T1000 (cell line): ENCODE measurements around the gene CPNE1.
"Not testable (repeated sequence)": the region's sequence is repeated elsewhere in the genome, so short reads cannot be mapped to it uniquely, and the experiment has no call there.

Experiments
- DNase-seq: peaks from one replicate; lab custom pipeline; 2025; ENCODE audit warnings: mixed read lengths; lab: John Stamatoyannopoulos, UW

The CPNE1 gene

GRCh38 chr20:35698298-35699126 lies 33.8 kb upstream of the CPNE1 start:
- DNase-seq, result no peak

- no peak for DNase-seq
Observed at GRCh38 chr20:35697696-35698297, 33.1 kb upstream of the CPNE1 start.

GRCh38 chr20:35695978-35696377 lies 31.3 kb upstream of the CPNE1 start:
- DNase-seq, result no peak

- DNase-seq, result no peak
Observed at GRCh38 chr20:35695245-35695749, 30.6 kb upstream of the CPNE1 start.

- DNase-seq, result no peak
Observed at GRCh38 chr20:35690265-35690664, 25.6 kb upstream of the CPNE1 start.

GRCh38 chr20:35686872-35687271 lies 22.2 kb upstream of the CPNE1 start:
- DNase-seq, result not testable (repeated sequence)

GRCh38 chr20:35685368-35685767 lies 20.7 kb upstream of the CPNE1 start:
- DNase-seq, result not testable (repeated sequence)

GRCh38 chr20:35681960-35682359 lies 17.3 kb upstream of the CPNE1 start:
- no peak for DNase-seq

- DNase-seq, result no peak
Observed at GRCh38 chr20:35680452-35681183, 15.9 kb upstream of the CPNE1 start.

- DNase-seq, result no peak
Observed at GRCh38 chr20:35674921-35675320, 10.2 kb upstream of the CPNE1 start.

GRCh38 chr20:35673884-35674283 lies 9.2 kb upstream of the CPNE1 start:
- no peak for DNase-seq

- DNase-seq, result no peak
Observed at GRCh38 chr20:35669681-35670080, 5.0 kb upstream of the CPNE1 start.

GRCh38 chr20:35669221-35669620 lies 4.5 kb upstream of the CPNE1 start:
- no peak for DNase-seq

GRCh38 chr20:35665949-35666288 lies 1.2 kb upstream of the CPNE1 start:
- no peak for DNase-seq

- DNase-seq, result no peak
Observed at GRCh38 chr20:35663516-35664465, 909 bp downstream of the CPNE1 start.

- DNase-seq, result no peak
Observed at GRCh38 chr20:35662551-35662950, 2.1 kb downstream of the CPNE1 start.

- DNase-seq, result no peak
Observed at GRCh38 chr20:35661908-35662307, 2.8 kb downstream of the CPNE1 start.

GRCh38 chr20:35661053-35661452 lies 3.6 kb downstream of the CPNE1 start:
- DNase-seq, result no peak

- no peak for DNase-seq
Observed at GRCh38 chr20:35660122-35660937, 4.4 kb downstream of the CPNE1 start.

- no peak for DNase-seq
Observed at GRCh38 chr20:35657271-35657670, 7.4 kb downstream of the CPNE1 start.

- no peak for DNase-seq
Observed at GRCh38 chr20:35654415-35654814, 10.3 kb downstream of the CPNE1 start.
